ENCODE measurements around the gene PRPH2. TPM values are rescaled to one million over a fixed set of nuclear protein-coding genes. Genes with fewer than 3 reads are reported as not detected.

PRPH2 gene
- polyA plus RNA-seq, 1 donor from 2014 or later: not detected

DNA sequence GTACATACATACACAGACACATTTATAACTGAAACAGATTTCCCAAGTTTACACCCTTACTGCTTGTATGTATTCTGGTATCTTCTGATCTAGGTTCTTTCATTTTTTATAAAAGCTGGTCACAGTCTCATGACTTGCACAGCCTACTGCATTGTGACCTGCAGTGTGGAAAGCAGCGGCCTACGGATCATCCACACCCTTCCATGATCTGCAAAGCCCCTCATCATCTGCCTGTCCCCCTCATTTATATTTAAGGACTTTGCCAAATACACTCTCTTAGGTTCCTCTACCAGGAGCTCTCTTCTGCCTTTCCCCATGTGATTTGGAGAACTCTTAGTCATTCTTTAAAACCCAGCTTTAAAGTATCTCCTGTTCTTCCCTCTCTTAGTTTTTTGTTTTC is 47.4 kb upstream of the PRPH2 start:
- Histone ChIP-seq H3K27me3 (ENCODE audit: insufficient read depth, low read depth, low read length) (no peaks in the 10 kb centered on the region), H3F3A (ENCODE audit: insufficient read depth, low read length, poor library complexity, severe bottlenecking) (no peaks in the 10 kb centered on the region), H3K79me2 (replicated peaks; ENCODE audit: insufficient read depth, low read length) (no peaks in the 10 kb centered on the region), H3K4me2 (ENCODE audit: low read length) (no peak overlapping the region), H3K9ac (ENCODE audit: low read length) (no peak overlapping the region), H3K27ac (ENCODE audit: low read length) (no peak overlapping the region), H2AFZ (ENCODE audit: low read depth, low read length) (no peak overlapping the region), H3K4me3 (ENCODE audit: low read length) (no peak overlapping the region), H4K20me1 (ENCODE audit: insufficient read depth) (no peaks in the 10 kb centered on the region), H3K9me2 (ENCODE audit: insufficient read depth, low read length) (no peaks in the 10 kb centered on the region), H3K9me3 (ENCODE audit: low read length) (no peaks in the 10 kb centered on the region), H3K36me3 (ENCODE audit: insufficient read depth, low read length) (no peaks in the 10 kb centered on the region)
- TF ChIP-seq, protein P1, sequence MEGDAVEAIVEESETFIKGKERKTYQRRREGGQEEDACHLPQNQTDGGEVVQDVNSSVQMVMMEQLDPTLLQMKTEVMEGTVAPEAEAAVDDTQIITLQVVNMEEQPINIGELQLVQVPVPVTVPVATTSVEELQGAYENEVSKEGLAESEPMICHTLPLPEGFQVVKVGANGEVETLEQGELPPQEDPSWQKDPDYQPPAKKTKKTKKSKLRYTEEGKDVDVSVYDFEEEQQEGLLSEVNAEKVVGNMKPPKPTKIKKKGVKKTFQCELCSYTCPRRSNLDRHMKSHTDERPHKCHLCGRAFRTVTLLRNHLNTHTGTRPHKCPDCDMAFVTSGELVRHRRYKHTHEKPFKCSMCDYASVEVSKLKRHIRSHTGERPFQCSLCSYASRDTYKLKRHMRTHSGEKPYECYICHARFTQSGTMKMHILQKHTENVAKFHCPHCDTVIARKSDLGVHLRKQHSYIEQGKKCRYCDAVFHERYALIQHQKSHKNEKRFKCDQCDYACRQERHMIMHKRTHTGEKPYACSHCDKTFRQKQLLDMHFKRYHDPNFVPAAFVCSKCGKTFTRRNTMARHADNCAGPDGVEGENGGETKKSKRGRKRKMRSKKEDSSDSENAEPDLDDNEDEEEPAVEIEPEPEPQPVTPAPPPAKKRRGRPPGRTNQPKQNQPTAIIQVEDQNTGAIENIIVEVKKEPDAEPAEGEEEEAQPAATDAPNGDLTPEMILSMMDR (IDR thresholded peaks at IDR 0.05; ENCODE audit: poor library complexity, severe bottlenecking): no peak
- TF ChIP-seq RAD21 (conservative IDR thresholded peaks at IDR 0.05): no peak
- TF ChIP-seq SMC3 (conservative IDR thresholded peaks at IDR 0.05; ENCODE audit: poor library complexity): no peak
- no peak for TF ChIP-seq EZH2 (IDR thresholded peaks at IDR 0.05; ENCODE audit: borderline replicate concordance, insufficient read depth, low read length, poor library complexity, severe bottlenecking)
- TF ChIP-seq, protein P2, sequence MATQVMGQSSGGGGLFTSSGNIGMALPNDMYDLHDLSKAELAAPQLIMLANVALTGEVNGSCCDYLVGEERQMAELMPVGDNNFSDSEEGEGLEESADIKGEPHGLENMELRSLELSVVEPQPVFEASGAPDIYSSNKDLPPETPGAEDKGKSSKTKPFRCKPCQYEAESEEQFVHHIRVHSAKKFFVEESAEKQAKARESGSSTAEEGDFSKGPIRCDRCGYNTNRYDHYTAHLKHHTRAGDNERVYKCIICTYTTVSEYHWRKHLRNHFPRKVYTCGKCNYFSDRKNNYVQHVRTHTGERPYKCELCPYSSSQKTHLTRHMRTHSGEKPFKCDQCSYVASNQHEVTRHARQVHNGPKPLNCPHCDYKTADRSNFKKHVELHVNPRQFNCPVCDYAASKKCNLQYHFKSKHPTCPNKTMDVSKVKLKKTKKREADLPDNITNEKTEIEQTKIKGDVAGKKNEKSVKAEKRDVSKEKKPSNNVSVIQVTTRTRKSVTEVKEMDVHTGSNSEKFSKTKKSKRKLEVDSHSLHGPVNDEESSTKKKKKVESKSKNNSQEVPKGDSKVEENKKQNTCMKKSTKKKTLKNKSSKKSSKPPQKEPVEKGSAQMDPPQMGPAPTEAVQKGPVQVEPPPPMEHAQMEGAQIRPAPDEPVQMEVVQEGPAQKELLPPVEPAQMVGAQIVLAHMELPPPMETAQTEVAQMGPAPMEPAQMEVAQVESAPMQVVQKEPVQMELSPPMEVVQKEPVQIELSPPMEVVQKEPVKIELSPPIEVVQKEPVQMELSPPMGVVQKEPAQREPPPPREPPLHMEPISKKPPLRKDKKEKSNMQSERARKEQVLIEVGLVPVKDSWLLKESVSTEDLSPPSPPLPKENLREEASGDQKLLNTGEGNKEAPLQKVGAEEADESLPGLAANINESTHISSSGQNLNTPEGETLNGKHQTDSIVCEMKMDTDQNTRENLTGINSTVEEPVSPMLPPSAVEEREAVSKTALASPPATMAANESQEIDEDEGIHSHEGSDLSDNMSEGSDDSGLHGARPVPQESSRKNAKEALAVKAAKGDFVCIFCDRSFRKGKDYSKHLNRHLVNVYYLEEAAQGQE (IDR thresholded peaks at IDR 0.05; ENCODE audit: borderline replicate concordance): no peak
- no peak for TF ChIP-seq TAF1 (IDR thresholded peaks at IDR 0.05; ENCODE audit: low read depth)
- no peak for TF ChIP-seq POLR2AphosphoS5 (IDR thresholded peaks at IDR 0.05)
- no peak for TF ChIP-seq MXI1 (conservative IDR thresholded peaks at IDR 0.05; ENCODE audit: poor library complexity, severe bottlenecking)
- TF ChIP-seq EP300 (conservative IDR thresholded peaks at IDR 0.05; ENCODE audit: poor library complexity, severe bottlenecking): no peak

DNA sequence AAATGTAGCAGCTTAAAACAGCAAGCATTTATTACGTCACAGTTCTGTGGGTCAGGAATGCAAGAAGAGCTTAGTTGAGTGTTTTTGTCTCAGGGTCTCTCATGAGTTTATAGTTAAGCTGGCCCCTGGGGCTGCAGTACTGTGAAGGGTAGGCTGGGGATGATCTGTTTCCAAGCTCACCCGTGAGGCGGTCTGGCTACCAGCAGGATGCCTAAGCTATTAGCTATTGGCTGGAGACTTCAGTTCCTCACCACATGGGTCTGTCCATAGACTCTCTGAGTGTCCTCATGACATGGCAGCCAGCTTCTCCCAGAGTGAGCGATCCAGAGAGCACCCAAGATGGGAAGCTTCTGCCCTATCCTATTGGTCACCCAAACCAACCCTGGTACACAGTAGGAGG is 46.7 kb upstream of the PRPH2 start:
- Histone ChIP-seq H3K4me3 (ENCODE audit: low read length) (no peak overlapping the region), H4K20me1 (ENCODE audit: insufficient read depth) (no peaks in the 10 kb centered on the region), H2AFZ (ENCODE audit: low read depth, low read length) (no peak overlapping the region), H3K79me2 (replicated peaks; ENCODE audit: insufficient read depth, low read length) (no peaks in the 10 kb centered on the region), H3F3A (ENCODE audit: insufficient read depth, low read length, poor library complexity, severe bottlenecking) (no peaks in the 10 kb centered on the region), H3K9me2 (ENCODE audit: insufficient read depth, low read length) (no peaks in the 10 kb centered on the region), H3K27me3 (ENCODE audit: insufficient read depth, low read depth, low read length) (no peaks in the 10 kb centered on the region), H3K36me3 (ENCODE audit: insufficient read depth, low read length) (no peaks in the 10 kb centered on the region), H3K9ac (ENCODE audit: low read length) (no peak overlapping the region), H3K27ac (ENCODE audit: low read length) (no peak overlapping the region), H3K9me3 (ENCODE audit: low read length) (no peaks in the 10 kb centered on the region), H3K4me2 (ENCODE audit: low read length) (no peak overlapping the region)
- TF ChIP-seq POLR2AphosphoS5 (IDR thresholded peaks at IDR 0.05) (no peak), SMC3 (conservative IDR thresholded peaks at IDR 0.05; ENCODE audit: poor library complexity) (no peak), EZH2 (IDR thresholded peaks at IDR 0.05; ENCODE audit: borderline replicate concordance, insufficient read depth, low read length, poor library complexity, severe bottlenecking) (no peak), MXI1 (conservative IDR thresholded peaks at IDR 0.05; ENCODE audit: poor library complexity, severe bottlenecking) (no peak), TAF1 (IDR thresholded peaks at IDR 0.05; ENCODE audit: low read depth) (no peak), EP300 (conservative IDR thresholded peaks at IDR 0.05; ENCODE audit: poor library complexity, severe bottlenecking) (no peak), RAD21 (conservative IDR thresholded peaks at IDR 0.05) (no peak)
- TF ChIP-seq, protein P2 (IDR thresholded peaks at IDR 0.05; ENCODE audit: borderline replicate concordance): no peak
- TF ChIP-seq, protein P1 (IDR thresholded peaks at IDR 0.05; ENCODE audit: poor library complexity, severe bottlenecking): no peak
